ENCODE measurements around the gene EIF4H.

EIF4H gene

GRCh38 chr7:74138334-74138867, 35.8 kb upstream of the EIF4H start:
- no peak for TF ChIP-seq CTCF (IDR thresholded peaks at IDR 0.05)
- no peaks in the 10 kb centered on the region for H3K9me3 ChIP-seq
- no peak overlapping the region for H3K4me3 ChIP-seq (ENCODE audit: low read depth in 1 of 2, low read length in 1 of 2)
- H3K27me3 ChIP-seq = no peaks in the 10 kb centered on the region
- no peaks in the 10 kb centered on the region for H3K36me3 ChIP-seq
- no peak overlapping the region for H3K27ac ChIP-seq
- H3K4me1 ChIP-seq (ENCODE audit: control insufficient read depth in 1 of 2, insufficient read depth in 1 of 2, low read depth in 1 of 2, low read length in 1 of 2) = peaks cover 3 to 17% of the 10 kb centered on the region in 2 experiments

- no peak overlapping the region for H3K27ac ChIP-seq
- H3K36me3 ChIP-seq = no peaks in the 10 kb centered on the region
- H3K9me3 ChIP-seq = no peaks in the 10 kb centered on the region
- no peaks in the 10 kb centered on the region for H3K27me3 ChIP-seq
- H3K4me3 ChIP-seq (ENCODE audit: low read depth in 1 of 2, low read length in 1 of 2) = no peak overlapping the region
- TF ChIP-seq CTCF (IDR thresholded peaks at IDR 0.05) = no peak
- H3K4me1 ChIP-seq (ENCODE audit: control insufficient read depth in 1 of 2, insufficient read depth in 1 of 2, low read depth in 1 of 2, low read length in 1 of 2) = peaks cover 0 to 9% of the 10 kb centered on the region in 2 experiments
Measured at GRCh38 chr7:74138945-74139843, 35.0 kb upstream of the EIF4H start.

GRCh38 chr7:74141705-74142104, 32.5 kb upstream of the EIF4H start:
- Histone ChIP-seq H3K27me3 (no peaks in the 10 kb centered on the region), H3K4me3 (ENCODE audit: low read depth in 1 of 2, low read length in 1 of 2) (no peak overlapping the region), H3K36me3 (no peaks in the 10 kb centered on the region), H3K27ac (no peak overlapping the region), H3K4me1 (ENCODE audit: control insufficient read depth in 1 of 2, insufficient read depth in 1 of 2, low read depth in 1 of 2, low read length in 1 of 2) (no peaks in the 10 kb centered on the region), H3K9me3 (no peaks in the 10 kb centered on the region)
- no peak for TF ChIP-seq CTCF (IDR thresholded peaks at IDR 0.05)

GRCh38 chr7:74143383-74143782, 30.8 kb upstream of the EIF4H start:
- no peaks in the 10 kb centered on the region for H3K36me3 ChIP-seq
- TF ChIP-seq CTCF (IDR thresholded peaks at IDR 0.05) = no peak
- no peaks in the 10 kb centered on the region for H3K9me3 ChIP-seq
- H3K4me3 ChIP-seq (ENCODE audit: low read depth in 1 of 2, low read length in 1 of 2) = no peak overlapping the region
- H3K27me3 ChIP-seq = no peaks in the 10 kb centered on the region
- no peaks in the 10 kb centered on the region for H3K4me1 ChIP-seq (ENCODE audit: control insufficient read depth in 1 of 2, insufficient read depth in 1 of 2, low read depth in 1 of 2, low read length in 1 of 2)
- H3K27ac ChIP-seq = no peak overlapping the region

GRCh38 chr7:74148491-74148890, 25.7 kb upstream of the EIF4H start:
- Histone ChIP-seq H3K27me3 (no peaks in the 10 kb centered on the region), H3K4me1 (ENCODE audit: control insufficient read depth in 1 of 2, insufficient read depth in 1 of 2, low read depth in 1 of 2, low read length in 1 of 2) (no peaks in the 10 kb centered on the region), H3K27ac (no peak overlapping the region), H3K4me3 (ENCODE audit: low read depth in 1 of 2, low read length in 1 of 2) (no peak overlapping the region), H3K36me3 (no peaks in the 10 kb centered on the region), H3K9me3 (no peaks in the 10 kb centered on the region)
- no peak for TF ChIP-seq CTCF (IDR thresholded peaks at IDR 0.05)

All from neutrophil (primary cell).